Activated T-cell treated with anti-CD3 and anti-CD28 coated beads, Interleukin-2, amount 50 U/mL, for 1 hour (primary cell): ENCODE results near the gene ANO8.
"Not testable (repeated sequence)": the region's sequence is repeated elsewhere in the genome, so short reads cannot be mapped to it uniquely, and the experiment has no call there.

Experiments
- DNase-seq: peaks from one replicate; pipeline ENCODE4 v3.0.0-alpha.2; 2020

Gene ANO8

GRCh38 chr19:17285415-17286135 lies 49.1 kb downstream of the ANO8 start:
- DNase-seq: no peak

- no peak for DNase-seq
These were observed 51.1 kb downstream of the ANO8 start for GRCh38 chr19:17283504-17283996.

DNA sequence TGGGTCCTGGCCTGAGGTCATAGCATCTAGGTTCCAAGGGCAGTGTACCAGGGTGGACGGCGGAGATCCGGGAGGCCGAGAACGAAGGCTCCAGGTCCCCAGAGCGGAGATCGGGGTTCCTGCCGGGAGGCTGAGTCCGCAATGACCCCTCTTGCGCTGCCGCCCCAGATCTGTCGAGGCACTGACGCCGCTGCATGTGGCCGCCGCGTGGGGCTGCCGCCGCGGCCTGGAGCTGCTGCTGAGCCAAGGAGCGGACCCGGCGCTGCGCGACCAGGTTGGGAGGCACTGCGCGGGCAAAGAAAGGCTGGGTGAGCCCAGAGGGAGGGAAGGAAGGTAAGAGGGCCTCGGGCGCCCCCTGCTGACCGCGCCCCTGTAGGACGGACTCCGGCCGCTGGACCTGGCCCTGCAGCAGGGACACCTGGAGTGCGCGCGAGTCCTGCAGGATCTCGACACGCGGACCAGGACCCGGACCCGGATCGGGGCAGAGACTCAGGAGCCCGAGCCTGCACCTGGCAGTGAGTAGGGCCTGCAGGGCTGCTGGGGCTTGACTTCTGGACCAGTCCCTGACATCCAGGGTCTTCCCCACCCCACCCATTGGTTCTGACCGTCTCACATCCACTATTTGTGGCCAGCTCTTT lies 52.0 kb downstream of the ANO8 start:
- DNase-seq: peak; percentile 80

DNA sequence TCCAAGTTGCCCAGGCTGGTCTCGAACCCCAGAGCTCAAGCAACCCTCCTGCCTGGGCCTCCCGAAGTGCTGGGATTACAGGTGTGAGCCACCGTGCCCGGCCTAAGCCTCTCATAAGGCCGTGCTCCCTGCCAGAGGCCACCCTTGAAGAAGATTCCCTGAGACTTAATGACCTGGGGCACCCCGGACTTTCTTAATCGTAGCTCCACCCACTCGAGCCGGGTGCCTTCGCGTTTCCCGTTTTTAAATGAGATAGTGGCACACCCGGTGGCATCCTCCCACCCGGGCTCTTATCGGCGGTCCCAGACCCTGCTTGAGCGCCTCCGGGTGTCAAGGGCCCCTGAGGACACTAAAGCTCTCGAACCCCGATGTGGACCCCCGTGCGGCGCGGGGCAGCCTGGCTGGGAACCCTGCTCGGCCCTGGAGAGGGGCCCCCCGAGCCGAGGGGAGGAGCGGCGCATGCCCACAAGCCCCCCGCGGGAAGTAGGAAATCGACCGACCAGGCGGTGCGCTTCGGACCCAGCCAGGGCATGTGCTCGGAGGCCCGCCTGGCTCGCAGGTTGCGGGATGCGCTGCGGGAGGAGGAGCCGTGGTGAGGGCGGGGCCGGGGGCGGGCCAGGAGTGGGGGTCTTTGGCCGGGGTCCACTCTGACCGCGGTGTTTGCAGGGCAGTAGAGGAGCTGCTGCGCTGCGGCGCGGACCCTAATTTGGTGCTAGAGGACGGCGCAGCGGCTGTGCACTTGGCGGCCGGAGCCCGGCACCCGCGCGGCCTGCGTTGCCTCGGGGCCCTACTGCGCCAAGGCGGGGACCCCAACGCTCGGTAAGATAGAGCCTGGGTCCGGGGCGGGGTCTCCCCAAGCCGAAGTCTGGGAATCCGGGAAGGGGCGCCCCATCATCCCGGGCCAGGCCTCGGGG lies 53.0 kb downstream of the ANO8 start, which contains the start of gene ANKLE1:
Gene ANKLE1, plus strand, starts transcription at position 511 of the 914 bp plus-strand sequence. Its CDS starts 20 bp downstream, at position 531.
- DNase-seq: no peak

DNA sequence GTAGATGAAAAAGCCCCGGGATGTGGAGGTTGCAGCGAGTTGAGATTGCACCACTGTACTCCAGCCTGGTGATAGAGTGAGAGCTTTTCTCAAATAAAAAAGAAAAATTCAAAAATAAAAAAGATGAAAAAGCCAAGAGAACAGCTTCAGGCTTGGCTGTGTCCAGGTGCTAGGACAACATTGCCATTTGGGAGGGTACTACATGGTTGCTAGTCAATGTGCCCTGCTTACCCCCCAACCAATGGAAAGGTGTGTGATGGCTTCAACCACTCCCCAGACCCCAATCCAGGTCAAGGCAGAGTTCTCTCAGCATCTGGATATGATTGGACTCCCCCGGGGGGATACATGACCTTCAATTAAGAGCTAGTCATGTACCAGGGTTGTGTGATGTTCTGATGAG lies 55.2 kb downstream of the ANO8 start:
- DNase-seq: no peak

DNA sequence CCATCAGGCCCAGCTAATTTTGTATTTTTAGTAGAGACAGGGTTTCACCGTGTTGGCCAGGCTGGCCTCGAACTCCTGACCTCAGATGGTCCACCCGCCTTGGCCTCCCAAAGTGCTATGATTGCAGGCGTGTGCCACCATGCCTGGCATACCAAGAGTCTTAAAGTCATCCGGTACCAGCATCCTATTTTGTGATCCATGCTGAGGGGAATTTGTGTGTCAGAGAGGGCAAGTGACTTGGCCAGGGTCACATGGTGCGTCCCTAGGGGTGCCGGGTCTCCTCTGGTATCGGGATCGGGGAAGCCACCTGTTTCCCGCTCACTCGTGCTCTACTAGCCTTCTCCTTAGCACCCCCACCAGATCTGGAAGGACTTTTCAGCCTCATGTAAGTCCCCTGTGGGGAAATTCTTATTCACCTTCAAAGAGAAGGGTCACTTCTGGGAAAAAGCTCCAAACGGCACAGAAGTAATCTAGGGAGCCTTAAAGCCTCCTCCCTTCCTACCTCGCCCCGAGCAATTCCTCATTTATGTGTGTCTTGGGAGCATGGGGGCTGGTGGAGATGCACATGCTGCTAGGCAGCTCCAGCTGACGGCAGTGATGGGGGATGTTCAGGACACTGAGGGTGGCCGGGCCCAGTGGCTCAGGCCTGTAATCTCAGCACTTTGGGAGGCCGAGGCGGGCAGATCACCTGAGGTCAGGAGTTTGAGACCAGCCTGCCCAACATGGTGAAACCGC lies 59.0 kb downstream of the ANO8 start:
- no peak for DNase-seq

- not testable (repeated sequence) for DNase-seq
These were observed 59.8 kb downstream of the ANO8 start for GRCh38 chr19:17274892-17275291.
